GM18505 (cell line): Measurements from ENCODE around the gene PHLDA3.

ENCODE experiments used
- ATAC-seq: cut with Tn5 transposase; IDR thresholded peaks from one replicate; pipeline ENCODE4 v1.9.1; 2021; ENCODE audit not compliant: unreplicated experiment
- POLR2A ChIP-seq: IDR thresholded peaks from 4 replicates; pipeline ENCODE4 v1.6.1; 2011; ENCODE audit warnings: borderline replicate concordance; ENCODE audit not compliant: insufficient read depth, insufficient read length; ENCODE audit errors: extremely low read depth

PHLDA3 gene

DNA sequence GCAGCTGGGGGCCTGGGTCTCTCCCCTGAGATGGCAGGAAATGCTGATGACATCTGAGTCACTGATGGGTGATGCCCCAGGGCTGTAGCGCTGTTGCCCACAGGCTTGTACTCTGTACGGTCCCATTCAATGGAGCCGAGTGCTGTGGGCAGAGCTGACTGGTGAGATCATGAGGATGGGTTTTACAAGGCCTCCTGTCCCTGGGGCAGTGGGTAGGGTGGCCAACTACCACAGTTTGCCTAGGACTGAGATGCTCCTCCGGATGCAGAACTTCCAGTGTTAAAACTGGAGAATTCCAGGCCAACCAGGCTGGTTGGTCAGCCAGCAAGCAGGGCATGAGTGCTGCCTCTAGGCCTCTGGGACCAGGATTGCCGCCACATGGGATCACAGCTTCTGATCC, 9.2 kb downstream of the PHLDA3 start:
- TF ChIP-seq POLR2A = no peak
- no peak for ATAC-seq

DNA sequence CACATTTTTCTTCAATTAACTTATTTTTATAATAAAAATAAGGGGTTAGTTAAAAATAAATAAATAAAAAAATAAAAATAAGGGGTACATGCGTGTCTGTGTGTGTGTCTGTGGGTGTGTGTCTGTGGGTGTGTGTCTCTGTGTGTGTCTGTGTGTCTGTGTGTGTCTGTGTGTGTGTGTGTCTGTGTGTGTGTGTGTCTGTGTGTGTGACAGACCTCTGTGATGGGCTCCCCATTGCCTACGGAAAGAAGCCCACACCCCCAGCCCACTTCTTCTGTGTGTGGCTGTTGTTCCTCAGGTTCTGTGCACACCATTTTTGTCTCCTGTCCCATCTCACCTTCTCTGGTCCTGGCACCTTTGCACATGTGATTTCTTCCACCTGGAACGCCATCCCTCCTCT, 9.9 kb downstream of the PHLDA3 start:
- ATAC-seq = no peak

DNA sequence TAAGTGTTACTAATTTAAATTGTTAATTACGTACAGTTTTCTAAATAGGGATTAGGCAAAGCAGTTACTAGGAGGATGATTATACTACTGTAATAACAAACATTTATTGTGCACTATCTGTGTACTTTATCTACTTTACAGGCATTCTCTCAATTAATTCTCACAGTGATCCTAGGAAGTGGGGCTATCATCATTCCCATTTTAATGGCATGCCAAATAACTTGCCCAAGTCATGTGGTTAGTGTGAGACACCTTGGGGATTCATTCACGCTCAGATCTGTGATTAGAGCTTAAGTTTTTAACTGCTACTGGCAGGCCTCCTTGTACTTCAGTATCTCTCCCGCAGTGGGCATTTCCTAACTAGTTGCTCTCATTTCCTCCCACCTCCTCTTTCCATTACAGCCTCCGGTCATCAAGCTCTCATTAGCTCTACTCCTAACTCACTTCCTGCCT, 11.5 kb downstream of the PHLDA3 start:
- ATAC-seq = no peak
- TF ChIP-seq POLR2A = no peak

More for the DNA sequence above, 9.9 kb downstream of the PHLDA3 start:
- TF ChIP-seq POLR2A = no peak

DNA sequence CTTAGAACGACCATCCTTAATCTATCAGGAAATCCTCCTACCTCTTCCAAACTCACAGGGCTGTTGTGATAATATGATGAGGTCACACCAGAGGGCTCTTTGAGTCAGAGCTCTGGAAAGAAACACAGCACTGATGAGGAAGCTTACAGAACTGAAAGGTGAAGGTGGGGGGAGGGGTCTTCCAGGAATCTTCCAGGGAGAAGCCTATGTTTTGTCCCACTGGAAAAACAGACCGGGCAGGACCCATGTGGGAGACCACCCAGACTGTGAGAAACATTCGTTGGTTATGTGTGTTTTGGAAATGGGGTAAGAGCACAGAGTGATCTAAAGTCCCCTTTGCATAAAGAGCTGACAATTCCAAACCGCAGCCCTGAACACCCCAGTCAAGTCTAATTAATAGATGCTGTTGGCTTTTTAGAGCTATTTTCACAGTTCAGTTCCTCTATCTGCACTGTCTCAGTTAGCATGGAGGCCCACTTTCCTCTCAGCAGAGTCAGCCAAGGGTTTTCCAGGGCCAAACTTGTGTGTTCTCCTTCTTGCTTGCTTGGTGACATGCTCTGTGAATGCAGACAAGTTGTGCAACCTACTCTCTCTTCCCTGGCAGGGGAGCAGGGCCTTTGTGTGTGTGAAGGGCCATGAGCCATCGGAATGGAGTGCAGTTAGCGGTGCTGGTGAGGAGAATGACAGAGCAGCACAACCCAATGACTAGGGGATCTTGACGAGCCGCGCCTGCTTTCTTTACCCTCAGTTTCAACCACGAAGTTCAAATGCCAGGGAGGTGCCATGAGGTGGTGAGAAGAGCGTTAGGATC, 12.3 kb downstream of the PHLDA3 start:
- no peak for ATAC-seq
- no peak for TF ChIP-seq POLR2A

DNA sequence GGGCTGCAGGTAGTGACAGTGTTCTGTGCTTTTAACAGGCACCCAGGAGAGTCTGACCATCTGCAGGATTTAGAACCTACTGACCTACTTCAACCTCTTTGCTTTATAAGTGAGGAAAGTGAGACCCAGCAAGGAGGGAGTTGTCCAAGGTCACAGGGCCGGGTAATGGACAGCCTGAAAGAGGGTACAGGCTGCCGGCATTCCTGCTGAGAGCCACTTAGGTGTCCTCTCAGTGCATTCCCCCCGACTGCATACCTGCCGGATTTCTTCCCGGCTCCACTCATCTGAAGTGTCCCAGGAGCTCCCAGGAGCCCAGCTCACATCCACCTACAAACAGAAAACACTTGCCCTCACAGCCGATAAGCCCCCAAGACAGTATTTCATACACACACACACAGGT, 13.9 kb downstream of the PHLDA3 start:
- no peak for TF ChIP-seq POLR2A
- no peak for ATAC-seq

DNA sequence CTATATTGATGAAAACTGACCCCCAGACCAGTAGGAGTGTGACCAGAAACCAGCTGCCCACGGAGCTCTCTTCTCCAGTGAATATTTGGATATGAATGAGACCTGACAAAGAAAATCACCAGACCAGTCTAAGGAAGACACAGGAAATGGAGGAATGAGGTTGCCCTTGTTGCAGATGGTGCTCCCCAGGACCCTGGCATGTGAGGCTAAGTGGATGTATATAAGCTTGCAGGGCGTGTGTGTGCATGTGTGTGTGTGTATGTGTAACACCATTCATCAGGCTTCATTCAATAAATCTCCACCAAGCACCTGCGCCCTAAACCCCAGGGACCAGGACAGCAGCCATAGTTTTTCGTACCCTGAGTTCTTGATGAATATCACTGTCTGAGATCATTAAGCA, 14.4 kb downstream of the PHLDA3 start:
- no peak for TF ChIP-seq POLR2A
- ATAC-seq = no peak

DNA sequence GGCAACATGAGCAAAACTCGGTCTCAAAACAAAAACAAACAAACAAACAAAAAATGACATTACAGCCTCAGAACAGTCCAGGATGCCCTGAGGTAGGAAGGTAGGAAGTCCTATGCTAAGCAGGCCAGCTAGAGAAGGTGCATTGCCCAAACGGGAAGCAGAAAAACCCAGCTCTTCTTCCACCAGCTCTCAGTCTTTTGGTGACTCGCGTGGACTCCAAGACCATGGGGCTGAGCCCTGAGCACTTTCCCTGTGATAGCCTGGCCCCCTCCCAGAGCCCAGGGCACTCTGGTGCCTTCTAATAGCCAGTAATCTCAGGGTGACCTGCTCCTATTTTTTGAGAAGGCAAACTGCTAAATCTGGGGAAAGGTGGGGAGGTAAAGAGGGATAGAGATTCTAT, 16.1 kb downstream of the PHLDA3 start:
- no peak for ATAC-seq
- no peak for TF ChIP-seq POLR2A

DNA sequence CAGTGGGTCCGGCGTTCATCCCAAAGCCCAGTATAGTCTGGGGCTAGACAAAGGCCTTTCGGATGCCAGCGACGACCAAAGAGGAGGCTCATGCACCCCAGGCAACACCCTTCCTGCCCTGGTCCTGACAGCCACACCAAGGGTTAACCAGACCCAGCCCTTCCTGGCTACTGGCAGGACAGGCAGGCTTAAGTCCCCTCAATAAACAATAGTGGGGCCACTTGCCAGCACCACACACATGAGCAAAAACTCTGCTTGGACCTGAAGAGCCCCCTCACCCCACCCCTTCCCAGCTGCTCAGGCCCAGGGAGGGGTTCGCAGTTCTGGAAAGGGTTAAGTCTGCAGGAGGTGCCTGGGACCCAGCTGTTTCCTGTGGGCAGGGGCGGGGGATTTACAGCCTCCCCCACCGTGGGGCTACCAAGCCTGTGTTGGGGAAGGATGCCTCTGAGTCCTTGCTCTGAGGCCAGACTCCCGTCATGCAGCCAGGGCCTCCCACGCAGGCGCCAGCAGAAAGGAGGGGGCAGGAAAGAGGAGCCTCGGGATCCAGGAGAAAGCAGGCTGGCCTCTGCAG, 18.2 kb downstream of the PHLDA3 start:
- no peak for ATAC-seq
- no peak for TF ChIP-seq POLR2A

DNA sequence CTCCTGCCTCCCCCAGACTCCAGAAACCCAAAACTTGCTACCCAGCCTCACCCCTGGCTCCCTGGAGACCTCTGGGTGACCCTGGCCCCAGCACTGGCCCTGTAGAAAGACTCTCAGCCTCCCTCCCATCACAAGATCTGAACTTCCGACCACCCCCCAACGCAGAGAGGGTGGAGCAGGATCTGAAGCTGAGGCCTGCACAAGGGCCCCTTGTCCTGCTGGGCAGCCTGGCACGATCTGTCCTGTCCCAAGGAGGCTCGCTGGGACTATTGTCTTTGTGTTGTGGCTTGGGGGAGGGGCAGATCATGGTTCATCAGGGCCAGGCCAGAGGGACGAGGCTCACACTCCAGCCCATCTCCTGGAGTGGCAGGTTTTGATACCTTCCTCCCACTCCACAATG, 20.0 kb downstream of the PHLDA3 start:
- no peak for TF ChIP-seq POLR2A
- ATAC-seq = no peak

DNA sequence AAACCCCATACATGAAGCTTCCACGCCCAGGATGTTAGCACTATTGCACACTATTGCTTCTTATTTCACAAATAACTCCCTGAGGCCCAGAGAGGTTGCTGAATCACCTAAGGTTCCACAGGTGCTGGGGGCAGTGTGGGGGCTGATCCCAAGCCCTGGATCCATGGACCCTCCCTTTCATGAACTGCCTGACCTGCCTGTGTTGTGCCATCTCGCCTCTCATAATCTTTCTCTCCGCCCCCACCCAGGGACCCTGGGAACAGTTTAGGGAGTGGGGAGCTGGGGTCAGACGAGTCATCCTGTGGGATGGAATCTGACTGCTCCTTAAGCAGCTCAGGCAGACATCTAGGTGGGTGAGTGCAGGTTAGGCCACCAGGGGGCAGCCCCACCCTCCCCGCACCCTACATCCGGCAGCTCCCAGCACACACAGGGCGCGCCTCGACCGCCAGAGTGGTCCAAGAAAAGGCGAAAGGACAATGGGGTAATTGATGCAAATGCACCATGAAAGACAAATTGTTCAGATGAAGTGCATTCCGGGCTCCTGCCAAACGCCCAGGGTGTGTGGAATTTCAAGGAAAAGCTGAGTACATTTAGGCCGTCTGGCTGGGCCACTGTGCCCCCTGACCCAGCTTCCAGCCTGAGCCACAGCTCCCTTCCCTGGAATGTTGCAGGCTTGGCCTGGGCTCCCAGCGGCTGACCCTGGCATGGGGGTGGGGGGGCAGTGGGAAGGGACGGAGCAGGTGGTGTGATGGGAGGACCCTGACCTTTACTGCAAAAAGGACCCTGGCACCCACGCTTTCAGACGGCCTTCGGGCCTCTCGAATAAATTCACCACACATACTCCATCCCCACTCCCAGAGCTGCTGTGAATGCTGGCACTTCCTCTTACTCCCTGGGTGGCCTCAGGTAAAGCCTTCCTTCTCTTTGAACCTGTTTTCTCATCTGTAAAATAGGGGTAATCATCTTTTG, 20.8 kb downstream of the PHLDA3 start:
- ATAC-seq = peak; percentile 76
- no peak for TF ChIP-seq POLR2A

DNA sequence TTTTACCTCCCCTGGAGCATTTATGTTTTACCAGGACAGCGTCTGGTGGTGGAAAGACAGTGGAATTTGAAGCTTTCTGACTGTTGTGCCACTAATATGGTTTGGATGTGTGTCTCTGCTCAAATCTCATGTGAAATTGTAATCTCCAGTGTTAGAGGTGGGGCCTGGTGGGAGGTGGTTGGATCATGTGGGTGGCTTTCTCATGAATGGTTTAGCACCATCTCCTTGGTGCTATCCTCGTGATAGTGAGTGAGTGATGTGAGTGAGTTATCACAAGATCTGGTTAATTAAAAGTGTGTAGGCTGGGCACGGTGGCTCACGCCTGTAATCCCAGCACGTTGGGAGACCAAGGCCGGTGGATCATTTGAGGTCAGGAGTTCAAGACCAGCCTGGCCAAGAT, 23.7 kb downstream of the PHLDA3 start:
- no peak for ATAC-seq
- no peak for TF ChIP-seq POLR2A

DNA sequence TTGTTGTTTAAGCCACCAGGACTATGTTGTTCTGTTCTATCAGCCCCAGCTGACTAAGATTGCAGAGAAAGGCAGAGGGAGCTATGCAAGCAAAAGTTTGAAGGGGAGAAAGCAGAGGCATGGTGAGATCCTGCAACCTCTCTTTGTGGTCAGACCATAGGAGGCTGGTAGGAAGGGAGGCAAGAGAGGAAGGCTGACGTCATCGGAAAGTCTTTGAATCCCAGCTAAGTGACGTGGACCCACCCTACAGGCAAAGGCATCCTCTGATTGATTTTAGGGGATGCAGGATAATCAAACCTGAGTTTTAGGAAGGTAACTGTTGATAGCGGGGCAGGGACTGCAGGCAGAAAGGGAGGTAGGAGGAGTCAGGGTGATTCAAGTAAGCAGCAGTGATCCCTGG, 24.2 kb downstream of the PHLDA3 start:
- TF ChIP-seq POLR2A = no peak
- ATAC-seq = no peak

DNA sequence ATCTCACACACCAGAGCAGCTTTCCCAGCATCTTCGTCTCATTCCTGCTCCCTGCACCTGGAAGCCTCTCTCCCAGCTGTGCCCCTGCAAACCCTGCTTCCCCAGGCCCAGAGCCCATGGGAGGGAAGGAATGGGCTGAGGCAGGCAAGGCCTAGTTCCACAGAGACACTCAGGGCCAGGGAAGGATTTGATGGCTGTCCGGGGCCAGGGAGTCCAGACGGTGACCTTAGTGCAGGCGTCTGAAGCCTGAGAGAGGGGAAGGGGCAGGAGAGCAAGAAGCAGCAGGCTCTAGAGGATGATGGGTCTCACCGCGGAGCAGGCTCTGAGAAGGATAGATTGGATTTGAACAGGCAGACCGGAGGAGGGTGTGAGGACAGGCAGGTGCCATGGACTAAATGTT, 25.2 kb downstream of the PHLDA3 start:
- no peak for TF ChIP-seq POLR2A
- ATAC-seq = no peak
